IPS-15b (cell line): ENCODE results near the gene SOX13.
A peak's percentile ranks its signal among the peaks of the same experiment; 100 is the strongest.

Source experiments
- H3K27me3 ChIP-seq: one replicate; pipeline ENCODE4 v1.6.1; 2013; ENCODE audit warnings: low read length; ENCODE audit not compliant: control insufficient read depth, insufficient read depth
- H3K36me3 ChIP-seq: one replicate; pipeline ENCODE4 v1.6.1; 2013; ENCODE audit warnings: low read length; ENCODE audit not compliant: control insufficient read depth, insufficient read depth
- H3K4me1 ChIP-seq: one replicate; pipeline ENCODE4 v1.6.1; 2013; ENCODE audit warnings: mild to moderate bottlenecking, low read length; ENCODE audit not compliant: control insufficient read depth, insufficient read depth
- H3K4me3 ChIP-seq: one replicate; pipeline ENCODE4 v1.5.1; 2013; ENCODE audit warnings: low read depth, low read length
- H3K9ac ChIP-seq: one replicate; pipeline ENCODE4 v1.6.1; 2013; ENCODE audit warnings: low read depth, mild to moderate bottlenecking, low read length
- H3K9me3 ChIP-seq: one replicate; pipeline ENCODE4 v1.6.1; 2013; ENCODE audit warnings: mild to moderate bottlenecking, low read length; ENCODE audit not compliant: control insufficient read depth, insufficient read depth

Gene SOX13

DNA sequence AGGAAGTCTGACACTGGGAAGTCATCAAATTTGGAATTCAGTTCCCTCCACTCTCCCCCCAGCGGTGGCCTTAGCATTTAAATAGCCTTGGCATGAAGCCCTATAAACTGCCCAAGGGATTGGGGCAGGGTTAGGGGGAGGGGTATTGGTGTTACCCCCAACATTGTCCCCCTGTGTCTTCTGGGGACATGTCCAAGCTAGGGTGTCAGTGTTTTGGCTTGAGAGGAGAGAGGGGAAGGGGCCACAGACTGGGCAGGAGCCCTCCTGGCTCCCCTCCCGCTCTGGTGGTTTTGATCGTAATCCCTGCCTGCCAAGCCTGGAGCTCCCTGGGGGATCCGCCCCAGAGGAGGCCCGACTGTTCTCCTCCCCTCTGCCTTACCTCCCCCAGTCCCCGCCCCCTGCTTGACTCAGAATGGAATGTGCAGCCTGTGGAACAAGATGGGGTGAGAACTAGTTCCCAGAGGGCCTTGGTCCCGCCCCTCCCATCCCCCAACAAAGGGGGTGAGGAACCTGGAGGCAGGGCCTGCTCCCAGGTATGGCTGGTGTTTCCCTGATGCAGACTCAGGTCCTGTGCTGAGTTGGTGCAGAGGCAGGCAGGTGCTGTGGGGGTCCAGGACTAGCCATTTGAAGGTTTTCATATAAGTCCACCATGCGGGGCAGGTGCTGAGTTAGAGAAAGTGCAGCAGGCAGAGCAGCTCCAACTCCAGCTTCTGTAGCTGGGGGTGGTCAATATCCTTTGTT, 7.4 kb downstream of the SOX13 start:
- Histone ChIP-seq H3K9ac (peak overlapping the region; percentile 74), H3K36me3 (peaks cover 3% of the 10 kb centered on the region), H3K9me3 (no peaks in the 10 kb centered on the region), H3K4me1 (peaks cover 74% of the 10 kb centered on the region), H3K27me3 (peaks cover 6% of the 10 kb centered on the region), H3K4me3 (peak overlapping the region; percentile 53)

DNA sequence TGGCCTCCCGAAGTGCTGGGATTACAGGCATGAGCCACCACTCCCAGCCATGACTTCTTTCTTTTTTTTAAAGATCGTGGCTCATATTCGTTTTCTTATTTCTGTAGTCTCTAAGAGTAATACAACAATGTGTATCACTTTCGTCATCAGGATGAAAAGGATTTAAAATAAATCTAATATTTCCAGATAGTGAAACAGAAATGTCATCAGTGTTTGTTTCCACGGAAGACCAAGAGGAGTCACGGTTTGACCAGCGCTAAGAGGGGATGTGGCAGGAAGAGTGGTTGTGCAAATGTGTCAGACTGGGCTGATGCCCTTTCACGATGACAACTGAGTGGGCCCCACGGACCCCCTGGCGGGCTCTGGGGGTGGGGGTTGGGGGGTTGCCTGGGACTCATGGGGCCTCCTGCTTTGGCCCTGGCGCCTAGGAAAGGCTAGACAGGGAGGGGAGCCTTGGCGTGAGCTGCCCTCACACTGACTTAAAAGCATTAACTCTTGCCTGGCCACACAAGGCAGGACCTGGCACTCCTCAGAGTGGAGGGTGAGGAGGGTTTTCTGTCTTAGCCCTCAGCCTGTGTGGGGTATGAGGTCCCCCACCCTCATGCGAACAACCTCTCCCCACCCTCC, 8.4 kb downstream of the SOX13 start:
- peaks cover 65% of the 10 kb centered on the region for H3K4me1 ChIP-seq
- no peaks in the 10 kb centered on the region for H3K9me3 ChIP-seq
- peaks cover 3% of the 10 kb centered on the region for H3K36me3 ChIP-seq
- no peak overlapping the region for H3K4me3 ChIP-seq
- H3K27me3 ChIP-seq, result no peaks in the 10 kb centered on the region
- H3K9ac ChIP-seq, result no peak overlapping the region

DNA sequence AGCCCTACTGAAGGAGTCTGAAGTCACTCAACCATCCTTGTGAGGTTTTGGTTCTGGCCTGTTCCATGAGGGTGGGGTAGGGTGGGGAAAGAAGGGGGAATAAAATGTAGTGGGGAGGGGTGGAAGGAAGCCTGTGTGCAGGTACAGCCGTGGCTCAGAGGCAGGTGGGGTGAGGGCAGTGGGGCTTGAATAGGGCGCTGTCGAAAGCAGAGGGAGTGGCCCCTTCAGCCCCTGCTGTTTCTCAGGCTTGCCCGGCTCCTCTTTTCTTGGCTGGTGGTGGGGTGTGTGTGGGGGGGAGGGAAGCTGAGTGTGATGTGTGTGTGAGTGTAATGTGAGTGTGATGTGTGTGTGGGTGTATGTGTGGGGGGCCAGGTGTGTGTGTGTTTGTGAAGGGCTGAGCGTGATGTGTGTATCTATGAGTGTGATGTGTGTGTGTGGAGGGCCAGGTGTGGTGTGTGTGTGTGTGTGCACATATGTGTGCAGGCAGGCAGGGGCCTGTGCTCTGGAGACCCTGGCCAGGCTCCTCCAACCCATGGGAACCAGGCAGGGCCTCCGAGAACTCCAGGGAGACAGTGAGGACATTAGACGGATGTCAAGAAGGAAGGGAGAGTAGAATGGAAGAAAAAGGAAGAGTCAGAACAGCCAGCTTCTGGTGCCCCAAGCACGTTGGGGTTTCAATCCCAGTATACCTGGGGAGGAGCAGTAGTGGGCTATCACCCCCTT, 9.0 kb downstream of the SOX13 start:
- Histone ChIP-seq H3K9me3 (no peaks in the 10 kb centered on the region), H3K4me3 (no peak overlapping the region), H3K9ac (peak overlapping the region; percentile 48), H3K36me3 (no peaks in the 10 kb centered on the region), H3K27me3 (no peaks in the 10 kb centered on the region), H3K4me1 (peaks cover 59% of the 10 kb centered on the region)

DNA sequence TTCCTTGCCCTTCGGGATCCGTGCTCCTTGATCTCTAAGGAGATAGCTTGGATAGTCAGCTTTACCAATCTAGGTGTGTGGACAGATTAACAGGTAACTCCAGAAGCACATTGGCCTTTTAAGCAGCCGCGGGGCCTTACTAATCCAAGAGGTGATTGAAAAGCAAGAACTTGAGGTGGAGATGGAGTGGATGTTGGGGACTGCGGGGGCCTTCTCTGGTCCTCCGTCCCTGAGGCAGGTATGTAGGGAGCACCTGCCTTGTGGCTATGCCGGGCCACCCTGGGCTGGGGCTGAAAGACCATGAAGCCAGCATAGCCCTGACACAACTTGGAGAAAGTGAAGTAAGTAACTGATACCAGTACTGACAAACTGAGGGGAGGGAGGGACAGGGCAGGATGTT, 10.6 kb downstream of the SOX13 start:
- H3K4me1 ChIP-seq, result peaks cover 60% of the 10 kb centered on the region
- no peaks in the 10 kb centered on the region for H3K27me3 ChIP-seq
- H3K4me3 ChIP-seq, result no peak overlapping the region
- H3K9me3 ChIP-seq, result no peaks in the 10 kb centered on the region
- no peaks in the 10 kb centered on the region for H3K36me3 ChIP-seq
- no peak overlapping the region for H3K9ac ChIP-seq

DNA sequence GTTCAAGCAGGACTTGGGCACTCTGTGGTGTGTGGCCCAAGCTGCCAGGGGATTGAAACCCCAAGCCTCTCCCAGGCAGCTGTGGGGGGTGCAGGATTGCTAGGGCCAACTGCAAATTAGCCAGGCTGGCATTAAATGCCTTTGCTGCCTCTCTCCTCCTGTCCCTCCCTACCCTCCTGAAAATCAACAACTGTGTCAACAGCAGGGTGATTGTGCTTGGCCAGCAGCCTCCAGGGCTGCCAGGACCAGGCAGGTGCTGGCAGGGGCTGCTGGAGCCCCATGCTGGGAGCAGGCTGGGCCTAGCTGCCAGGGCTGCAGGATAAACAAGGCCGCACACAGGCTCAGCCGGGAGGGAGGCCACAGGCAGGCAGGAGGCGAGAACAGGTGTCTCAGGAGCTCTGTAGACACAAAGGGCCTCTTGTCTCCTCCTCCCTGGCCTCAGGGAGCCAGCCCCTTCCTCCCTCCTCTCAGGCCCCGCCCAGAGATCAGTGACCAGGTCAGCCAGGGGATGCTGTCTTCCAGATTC, 11.4 kb downstream of the SOX13 start:
- Histone ChIP-seq H3K27me3 (no peaks in the 10 kb centered on the region), H3K9me3 (no peaks in the 10 kb centered on the region), H3K36me3 (no peaks in the 10 kb centered on the region), H3K4me3 (peak overlapping the region; percentile 4), H3K9ac (peak overlapping the region; percentile 74), H3K4me1 (peaks cover 65% of the 10 kb centered on the region)

DNA sequence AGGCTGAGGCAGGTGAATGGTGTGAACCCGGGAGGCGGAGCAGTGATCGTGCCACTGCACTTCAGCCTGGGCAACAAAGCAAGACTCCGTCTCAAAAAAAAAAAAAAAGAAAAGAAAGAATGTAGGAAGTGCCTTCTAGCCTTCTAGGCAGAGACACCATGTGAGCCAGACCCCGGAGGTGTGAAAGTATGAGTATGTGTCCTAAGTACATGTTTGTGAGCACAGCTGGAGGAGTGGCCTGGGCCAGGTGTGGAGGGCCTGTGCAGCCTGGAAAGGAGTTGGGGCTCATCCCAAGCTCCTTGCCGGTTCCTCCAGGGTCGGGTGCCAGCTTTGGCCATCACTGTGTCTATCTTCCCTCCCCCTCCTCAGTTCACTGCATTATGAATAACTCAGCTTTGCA, 13.0 kb downstream of the SOX13 start:
- Histone ChIP-seq H3K4me3 (no peak overlapping the region), H3K36me3 (no peaks in the 10 kb centered on the region), H3K27me3 (no peaks in the 10 kb centered on the region), H3K4me1 (peaks cover 63% of the 10 kb centered on the region), H3K9ac (no peak overlapping the region), H3K9me3 (no peaks in the 10 kb centered on the region)

DNA sequence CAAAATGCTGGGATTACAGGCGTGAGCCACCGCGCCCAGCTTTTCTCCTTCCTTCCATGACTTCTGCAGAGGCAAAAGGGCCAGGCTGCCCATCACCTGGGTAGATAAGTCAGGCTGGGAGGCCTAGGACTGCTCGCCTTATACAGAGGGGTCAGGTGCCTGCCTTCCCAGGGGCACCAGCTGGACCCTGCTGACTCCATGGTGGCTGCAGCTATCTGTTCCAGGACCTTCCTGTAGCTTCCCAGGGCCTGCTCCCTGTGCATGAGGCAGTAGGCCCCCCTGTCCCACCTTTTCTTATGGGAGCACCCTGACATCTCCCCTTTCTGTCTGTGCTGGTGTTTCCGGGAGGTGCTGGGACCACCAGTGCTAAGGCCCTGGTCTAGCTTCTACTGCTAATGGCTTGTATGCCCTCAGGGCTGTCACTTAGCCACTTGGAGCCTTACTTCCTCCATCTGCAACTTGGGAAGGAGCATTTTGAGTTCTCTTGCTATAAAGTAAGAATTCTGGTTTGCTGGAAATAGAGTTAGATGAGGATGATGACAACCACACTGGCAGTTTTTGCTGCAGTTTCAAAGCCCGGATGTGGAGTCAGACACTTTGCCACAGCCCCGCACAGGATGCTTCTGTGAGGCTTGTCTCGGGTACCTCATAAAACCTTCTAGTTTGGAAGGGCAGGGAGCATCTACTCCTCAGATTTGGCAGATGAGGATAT, 14.4 kb downstream of the SOX13 start:
- Histone ChIP-seq H3K4me1 (peaks cover 67% of the 10 kb centered on the region), H3K27me3 (no peaks in the 10 kb centered on the region), H3K9me3 (no peaks in the 10 kb centered on the region), H3K36me3 (no peaks in the 10 kb centered on the region), H3K4me3 (no peak overlapping the region), H3K9ac (no peak overlapping the region)

DNA sequence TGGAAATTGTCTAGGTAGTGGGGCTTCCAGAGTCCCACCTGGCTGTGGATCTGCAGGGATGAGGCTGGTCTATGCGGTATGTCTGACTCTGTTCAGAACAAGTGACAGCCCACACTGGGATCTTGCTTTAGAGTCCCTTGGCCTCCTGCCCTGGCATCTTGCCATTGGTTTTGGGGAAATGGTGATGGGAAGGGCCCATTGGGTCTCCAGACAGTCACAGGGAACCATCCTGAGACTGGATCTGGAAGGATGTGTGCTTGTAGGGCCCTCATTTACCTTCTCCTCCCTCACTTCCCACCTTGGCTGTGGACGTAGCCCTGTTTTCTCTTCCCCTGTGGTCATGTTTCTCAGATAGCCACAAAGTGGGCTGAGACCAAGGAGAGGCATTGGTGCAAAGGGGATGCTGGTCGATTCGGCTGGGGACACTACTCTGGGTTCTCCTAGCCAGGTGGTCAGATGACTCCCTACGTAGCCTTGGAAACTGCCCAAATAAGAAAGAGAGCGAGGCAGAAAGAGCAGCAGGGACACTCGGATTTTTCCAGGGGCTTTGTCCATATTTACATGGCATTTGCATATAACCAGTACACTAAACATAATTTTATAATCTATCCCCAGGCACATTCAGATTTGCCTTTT, 15.1 kb downstream of the SOX13 start:
- no peak overlapping the region for H3K9ac ChIP-seq
- no peak overlapping the region for H3K4me3 ChIP-seq
- H3K27me3 ChIP-seq, result no peaks in the 10 kb centered on the region
- peaks cover 66% of the 10 kb centered on the region for H3K4me1 ChIP-seq
- H3K36me3 ChIP-seq, result no peaks in the 10 kb centered on the region
- no peaks in the 10 kb centered on the region for H3K9me3 ChIP-seq

DNA sequence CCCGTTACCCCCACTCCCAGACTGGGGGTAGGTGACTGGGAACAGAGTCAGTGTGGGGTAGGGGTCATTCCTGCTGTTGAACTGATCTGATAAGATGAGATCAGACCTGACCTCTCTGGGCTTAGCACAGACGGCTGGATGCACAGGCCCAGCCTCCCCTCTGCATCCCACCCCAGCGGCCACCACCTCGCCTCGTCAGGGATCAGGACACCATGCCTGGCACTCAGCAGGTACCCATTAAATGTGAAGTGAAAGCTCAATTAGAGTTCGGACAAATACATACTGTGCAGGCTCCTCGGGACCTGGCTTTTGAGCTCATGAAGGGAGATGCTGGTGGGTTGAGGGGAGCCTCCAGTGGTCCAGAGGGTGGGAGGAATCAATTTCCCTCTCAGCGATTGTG, 15.7 kb downstream of the SOX13 start:
- Histone ChIP-seq H3K36me3 (no peaks in the 10 kb centered on the region), H3K9ac (peak overlapping the region; percentile 28), H3K4me1 (peaks cover 66% of the 10 kb centered on the region), H3K27me3 (no peaks in the 10 kb centered on the region), H3K4me3 (peak overlapping the region; percentile 5), H3K9me3 (no peaks in the 10 kb centered on the region)

DNA sequence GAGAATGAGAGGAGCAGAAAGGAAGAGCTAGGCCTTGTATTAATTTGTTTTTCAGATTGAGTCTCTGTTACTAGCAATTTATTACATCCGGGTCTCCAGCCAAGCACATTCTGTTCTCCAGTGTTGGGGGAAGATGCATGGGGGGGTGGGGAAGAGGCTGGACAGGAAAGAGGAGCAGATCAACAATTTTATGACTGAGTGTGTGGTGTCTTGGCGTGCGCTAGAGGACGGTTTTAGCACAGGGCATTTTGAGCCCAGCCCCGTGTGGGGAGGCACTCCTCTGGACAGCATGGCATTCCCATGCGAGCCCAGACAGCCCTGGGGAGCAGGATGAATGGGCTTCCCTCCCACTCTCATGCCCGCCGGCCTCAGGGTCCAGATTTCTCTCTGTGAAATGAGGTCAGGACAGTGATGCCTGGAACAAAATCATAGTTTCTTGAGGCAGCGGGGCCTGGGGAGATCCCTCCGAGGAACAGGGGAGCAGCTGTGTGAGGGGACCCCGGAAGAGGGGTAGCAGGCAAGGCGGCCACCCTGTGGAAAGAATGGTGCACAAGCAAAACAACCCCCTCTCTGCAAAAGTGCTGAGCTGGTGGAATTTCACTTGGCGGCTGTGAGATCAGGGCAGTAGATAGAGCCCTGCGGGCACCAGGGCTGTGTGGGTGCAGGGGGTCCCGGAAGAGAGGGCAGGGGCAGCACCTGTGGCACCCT, 16.3 kb downstream of the SOX13 start:
- Histone ChIP-seq H3K9ac (peak overlapping the region; percentile 28), H3K4me3 (peak overlapping the region; percentile 5), H3K4me1 (peaks cover 66% of the 10 kb centered on the region), H3K9me3 (no peaks in the 10 kb centered on the region), H3K36me3 (no peaks in the 10 kb centered on the region), H3K27me3 (no peaks in the 10 kb centered on the region)
